HG03442 (cell line): ENCODE data around the gene CEP164.
"Not testable (repeated sequence)": the region's sequence is repeated elsewhere in the genome, so short reads cannot be mapped to it uniquely, and the experiment has no call there.

Experiments used
- ATAC-seq: cut with Tn5 transposase; IDR thresholded peaks from one replicate; pipeline ENCODE4 v1.9.1; 2021; ENCODE audit warnings: mild to moderate bottlenecking, moderate library complexity; ENCODE audit not compliant: unreplicated experiment

CEP164 gene

DNA sequence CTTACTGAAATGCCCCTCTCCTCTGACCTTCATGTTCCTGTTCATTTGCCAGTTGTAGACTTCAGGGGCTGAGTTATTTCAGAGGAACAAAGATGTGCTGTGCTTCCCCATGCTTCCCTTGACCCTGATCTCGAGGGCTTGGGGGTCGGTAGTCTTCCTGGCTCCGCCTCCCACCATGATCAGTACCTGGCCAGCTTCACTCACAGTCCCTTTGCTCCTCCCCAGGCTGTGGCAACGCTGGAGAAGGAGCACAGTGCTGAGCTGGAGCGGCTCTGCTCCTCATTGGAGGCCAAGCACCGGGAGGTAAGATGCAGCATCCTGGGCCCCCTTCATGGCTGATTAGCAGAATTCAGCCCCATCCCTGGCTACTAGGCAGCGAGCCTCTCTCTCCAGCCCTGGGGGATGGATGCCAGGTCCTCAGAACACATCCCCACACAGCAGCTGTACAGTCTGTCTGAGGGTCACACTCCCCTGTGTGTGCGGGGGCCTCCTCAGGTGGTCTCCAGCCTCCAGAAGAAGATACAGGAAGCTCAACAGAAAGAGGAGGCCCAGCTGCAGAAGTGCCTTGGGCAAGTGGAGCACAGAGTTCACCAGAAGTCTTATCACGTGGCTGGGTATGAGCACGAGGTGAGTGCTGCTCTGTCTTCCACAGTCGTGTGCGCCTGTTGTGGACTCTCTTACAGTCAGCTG, 64.5 kb downstream of the CEP164 start:
- no peak for ATAC-seq

DNA sequence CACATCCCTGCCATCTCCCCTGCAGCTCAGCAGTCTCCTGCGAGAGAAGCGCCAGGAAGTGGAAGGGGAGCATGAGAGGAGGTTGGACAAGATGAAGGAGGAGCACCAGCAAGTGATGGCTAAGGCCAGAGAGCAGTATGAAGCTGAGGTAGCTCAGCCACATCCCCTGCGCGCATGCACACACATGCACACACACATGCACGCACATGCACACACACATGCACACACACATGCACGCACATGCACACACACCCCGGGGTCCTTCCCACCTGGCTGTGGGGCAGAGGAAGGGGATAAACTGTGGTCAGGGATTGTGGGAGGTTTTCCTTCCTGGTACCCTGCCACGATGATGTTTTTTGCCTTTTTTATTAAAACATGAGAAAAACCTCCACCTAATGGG, 65.3 kb downstream of the CEP164 start:
- no peak for ATAC-seq

DNA sequence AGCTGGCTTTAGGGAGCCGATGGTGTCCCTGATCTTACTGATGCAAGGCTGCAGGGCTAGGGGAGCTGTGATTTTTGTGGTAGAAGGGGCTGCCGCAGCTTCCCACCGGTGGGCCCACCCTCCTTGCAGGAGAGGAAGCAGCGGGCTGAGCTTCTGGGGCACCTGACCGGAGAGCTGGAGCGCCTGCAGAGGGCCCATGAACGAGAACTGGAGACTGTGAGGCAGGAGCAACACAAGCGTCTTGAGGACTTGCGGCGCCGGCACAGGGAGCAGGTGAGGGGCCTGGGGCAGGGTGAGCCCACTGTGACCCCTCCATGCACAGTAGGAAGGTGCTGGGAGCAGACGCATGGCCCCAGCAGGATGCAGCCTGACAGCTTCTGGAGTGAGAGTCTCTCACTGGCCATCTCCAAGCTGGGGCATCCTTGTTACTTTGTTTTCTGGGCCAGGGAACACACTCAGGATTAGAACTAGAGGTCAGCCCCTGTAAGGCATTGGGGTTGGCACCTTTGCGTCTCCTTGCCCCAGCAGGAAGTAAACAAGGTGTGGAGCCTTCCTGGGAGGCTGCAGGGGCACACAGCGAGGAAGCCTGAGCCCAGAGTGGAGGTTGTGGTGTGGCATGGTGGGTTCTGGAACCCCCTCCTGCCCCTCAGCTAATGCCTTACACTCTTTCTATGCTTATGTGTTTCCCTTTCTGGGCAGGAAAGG, 66.7 kb downstream of the CEP164 start:
- ATAC-seq: no peak

- no peak for ATAC-seq
These were observed 67.8 kb downstream of the CEP164 start for GRCh38 chr11:117395476-117395875.

DNA sequence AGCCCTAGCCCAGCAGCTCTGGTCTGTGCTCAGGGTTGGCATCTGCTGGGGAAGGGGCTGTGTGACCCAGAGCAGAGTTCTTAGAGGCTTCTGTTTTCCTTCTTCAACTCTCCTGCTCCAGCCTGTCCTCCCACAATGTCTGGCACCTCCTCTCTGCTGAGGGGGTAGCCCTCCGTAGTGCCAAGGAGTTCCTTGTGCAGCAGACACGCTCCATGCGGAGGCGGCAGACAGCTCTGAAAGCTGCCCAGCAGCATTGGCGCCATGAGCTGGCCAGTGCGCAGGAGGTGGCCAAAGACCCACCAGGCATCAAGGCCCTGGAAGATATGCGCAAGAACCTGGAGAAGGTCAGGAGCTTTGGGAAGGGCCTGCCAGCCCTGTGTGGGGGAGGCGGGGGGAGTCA, 69.3 kb downstream of the CEP164 start:
- ATAC-seq: no peak

GRCh38 chr11:117398618-117399017, 71.0 kb downstream of the CEP164 start:
- not testable (repeated sequence) for ATAC-seq

DNA sequence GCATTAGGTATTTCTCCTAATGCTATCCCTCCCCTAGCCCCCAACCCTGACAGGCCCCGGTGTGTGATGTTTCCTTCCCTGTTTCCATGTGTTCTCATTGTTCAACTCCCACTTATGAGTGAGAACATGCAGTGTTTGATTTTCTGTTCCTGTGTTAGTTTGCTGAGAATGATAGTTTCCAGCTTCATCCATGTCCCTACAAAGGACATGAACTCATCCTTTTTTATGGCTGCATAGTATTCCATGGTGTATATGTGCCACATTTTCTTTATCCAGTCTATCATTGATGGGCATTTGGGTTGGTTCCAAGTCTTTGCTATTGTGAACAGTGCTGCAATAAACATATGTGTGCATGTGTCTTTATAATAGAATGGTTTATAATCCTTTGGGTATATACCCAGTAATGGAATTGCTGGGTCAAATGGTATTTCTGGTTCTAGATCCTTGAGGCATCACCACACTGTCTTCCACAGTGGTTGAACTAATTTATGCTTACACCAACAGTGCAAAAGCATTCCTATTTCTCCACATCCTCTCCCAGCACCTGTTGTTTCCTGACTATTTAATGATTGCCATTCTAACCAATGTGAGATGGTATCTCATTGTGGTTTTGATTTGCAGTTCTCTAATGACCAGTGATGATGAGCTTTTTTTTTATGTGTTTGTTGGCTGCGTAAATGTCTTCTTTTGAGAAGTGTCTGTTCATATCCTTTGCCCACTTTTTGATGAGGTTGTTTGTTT, 71.6 kb downstream of the CEP164 start:
- not testable (repeated sequence) for ATAC-seq

GRCh38 chr11:117405898-117406297, 78.2 kb downstream of the CEP164 start:
- not testable (repeated sequence) for ATAC-seq

GRCh38 chr11:117407016-117407415, 79.4 kb downstream of the CEP164 start:
- ATAC-seq: no peak

DNA sequence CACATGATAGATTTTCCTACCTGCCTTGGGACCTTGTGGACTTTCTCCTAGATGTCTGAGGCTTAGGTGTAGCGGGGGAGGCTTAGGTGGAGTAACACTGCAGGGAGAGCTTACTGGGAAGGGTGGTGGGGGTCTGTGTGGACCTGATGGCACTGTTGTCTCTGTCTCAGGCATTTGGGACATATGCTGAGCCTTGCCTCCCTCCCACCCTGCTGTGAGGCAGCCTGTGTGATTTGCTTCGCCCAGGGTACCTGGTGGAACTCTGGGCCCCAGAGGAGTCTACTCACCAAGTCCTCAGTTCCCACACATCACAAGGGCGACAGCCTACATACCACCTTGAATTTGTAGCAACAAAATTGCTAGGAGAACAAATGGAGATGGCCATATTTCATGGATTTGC, 80.7 kb downstream of the CEP164 start:
- ATAC-seq: no peak

GRCh38 chr11:117409511-117409910, 81.9 kb downstream of the CEP164 start:
- no peak for ATAC-seq

GRCh38 chr11:117410238-117410637, 82.6 kb downstream of the CEP164 start:
- no peak for ATAC-seq

DNA sequence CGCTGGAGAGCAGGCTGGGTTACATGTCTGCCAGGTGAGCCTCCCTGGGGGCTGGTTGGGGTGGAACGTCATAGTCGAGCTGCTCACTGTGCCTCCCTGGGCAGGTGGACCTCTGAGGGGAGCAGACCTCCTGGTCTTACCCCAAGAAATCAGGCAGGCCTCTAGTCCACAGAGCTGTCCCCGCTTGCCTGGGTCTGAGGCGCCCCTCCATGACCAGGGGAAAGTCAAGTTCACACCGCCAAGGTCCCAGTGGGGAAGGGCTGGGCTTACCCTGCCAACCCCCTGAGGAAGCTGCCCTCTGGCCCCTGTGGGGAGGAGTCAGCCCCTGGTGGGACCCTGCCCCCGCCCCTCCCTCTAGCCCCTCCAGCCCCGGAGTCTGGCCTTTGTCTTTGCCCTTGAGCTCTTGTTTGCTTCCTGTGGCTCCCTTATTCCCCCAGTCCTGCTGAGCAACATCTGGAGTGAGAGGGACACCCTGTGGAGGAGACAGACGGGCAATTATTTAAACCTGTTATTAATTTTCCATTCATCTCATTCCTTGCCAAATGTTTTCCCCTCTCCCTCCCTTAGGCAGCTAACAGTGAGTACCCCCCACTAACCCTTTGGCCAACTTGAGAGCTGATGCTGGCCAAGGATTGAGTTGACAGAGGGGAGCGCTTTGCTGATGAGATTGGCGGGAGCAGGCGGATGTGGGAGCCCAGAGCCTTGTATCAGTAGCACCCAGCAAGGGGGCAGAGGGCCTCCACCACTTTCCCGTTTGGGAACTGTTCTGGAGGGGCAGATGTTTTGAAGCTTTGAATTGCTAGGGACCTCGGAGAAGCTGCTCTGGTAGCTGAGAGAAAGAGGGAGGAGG, 83.4 kb downstream of the CEP164 start:
- ATAC-seq: no peak

DNA sequence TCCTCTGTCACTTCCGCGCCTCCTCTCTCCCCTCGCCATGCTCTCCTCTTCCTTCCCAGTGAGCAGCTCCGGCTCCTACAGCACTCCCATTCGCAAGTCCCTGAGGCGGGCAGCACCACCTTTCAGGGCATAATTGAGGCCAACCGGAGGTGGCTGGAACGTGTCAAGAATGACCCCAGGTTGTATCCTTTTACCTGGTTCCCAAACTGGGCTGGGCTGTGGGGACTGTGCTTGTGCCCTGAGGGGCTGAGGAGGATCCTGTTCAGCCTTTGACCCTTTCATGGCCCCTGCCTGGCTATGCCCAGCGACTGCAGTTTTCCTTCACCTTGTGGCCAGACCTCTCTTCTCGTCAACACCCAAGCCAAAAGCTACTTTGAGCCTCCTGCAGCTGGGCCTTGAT, 84.1 kb downstream of the CEP164 start:
- ATAC-seq: no peak

DNA sequence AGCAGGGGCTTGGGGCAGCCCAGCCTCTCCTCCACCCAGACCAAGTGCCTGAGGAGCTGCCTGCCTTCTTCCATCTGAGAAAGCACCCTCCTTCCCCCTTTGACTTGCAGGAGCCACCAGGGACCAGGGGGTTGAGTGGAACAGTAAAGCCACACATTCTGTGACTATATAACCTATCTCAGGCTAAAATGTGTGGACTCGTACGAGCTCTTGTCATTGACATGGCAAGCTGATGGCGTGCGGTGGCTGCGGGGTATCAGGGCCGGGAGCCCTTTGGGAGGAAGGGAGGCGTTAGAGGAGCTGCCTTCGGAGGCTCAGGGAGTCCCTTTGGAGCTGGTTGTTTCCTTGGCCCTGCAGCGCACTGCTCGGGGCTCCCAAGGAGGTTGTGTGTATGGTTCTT, 84.5 kb downstream of the CEP164 start:
- ATAC-seq: no peak

DNA sequence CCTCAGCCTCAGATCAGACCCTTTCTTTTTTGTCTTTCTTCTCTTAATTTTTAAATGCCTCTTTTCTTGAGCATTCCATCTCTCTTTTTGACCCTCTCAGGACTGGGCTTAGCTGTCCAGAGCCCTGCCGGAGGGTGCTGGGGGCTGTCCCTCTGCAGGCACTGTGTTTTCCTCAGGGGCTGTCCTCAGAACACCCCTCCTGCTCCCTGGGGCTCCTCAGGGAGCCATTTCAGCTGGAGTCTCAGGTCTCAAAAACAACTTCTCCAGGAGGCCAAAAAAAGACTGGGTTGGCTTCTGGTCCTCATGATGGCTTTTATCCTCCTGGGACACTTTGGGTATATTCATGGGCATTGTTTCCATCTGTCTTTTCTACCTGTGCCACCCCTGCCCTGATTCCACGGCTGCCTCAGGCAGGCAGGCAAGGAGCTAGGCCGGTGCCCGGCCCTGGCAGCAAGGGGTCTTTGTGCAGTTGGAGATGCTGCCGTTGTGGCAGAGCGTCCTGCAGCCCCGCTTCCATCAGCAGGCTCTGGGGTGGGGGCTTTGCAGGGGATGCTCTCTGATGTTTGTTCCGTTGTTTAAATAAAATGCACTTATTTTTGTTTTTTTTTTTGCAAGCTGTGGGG, 85.1 kb downstream of the CEP164 start:
- no peak for ATAC-seq

DNA sequence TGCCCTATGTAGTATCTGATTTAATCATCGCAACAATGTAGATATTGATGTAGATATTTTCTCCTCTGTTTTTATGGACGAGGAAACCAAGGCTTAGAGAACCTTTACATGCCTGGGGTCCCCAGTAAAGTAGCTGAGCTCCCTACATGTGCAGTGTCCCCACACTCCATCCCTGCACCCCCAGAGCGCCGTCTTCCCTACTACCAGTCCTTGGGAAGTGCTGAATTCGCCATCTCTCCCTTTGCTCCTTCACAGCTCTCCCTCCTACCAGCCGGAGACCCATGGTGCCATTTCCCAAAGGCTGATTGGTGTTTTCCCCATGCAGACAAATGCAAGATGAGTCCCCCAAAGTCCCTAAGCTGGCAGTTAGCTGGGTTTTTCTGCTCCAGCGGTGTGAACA, 86.0 kb downstream of the CEP164 start:
- ATAC-seq: no peak

GRCh38 chr11:117414724-117415123, 87.1 kb downstream of the CEP164 start:
- no peak for ATAC-seq

DNA sequence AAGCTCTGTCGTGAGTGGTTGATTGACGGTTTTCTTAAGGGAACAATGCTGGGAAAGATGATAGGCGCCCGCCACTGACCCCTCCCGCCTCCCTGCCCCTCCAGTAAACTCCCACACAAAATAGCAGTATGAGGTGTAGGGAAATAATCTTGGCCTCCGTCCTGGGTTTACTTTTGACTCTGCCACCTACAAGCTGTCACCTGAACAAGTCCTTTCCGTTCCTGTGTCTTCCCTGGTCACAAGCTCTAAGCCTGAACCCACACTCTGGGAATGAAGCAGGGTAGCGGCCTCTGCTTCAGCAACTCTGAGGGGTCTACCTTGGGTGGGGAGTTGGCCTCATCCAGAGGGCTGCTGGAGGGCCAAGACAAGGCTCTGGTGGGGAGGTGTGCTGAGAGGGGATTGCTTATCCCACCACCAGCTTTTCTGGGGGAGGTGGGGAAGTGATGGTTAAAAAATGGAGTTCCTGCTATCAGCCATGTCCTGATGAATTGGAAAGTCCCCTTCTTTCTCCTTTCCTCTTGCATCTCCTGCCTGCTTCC, 87.8 kb downstream of the CEP164 start:
- no peak for ATAC-seq

DNA sequence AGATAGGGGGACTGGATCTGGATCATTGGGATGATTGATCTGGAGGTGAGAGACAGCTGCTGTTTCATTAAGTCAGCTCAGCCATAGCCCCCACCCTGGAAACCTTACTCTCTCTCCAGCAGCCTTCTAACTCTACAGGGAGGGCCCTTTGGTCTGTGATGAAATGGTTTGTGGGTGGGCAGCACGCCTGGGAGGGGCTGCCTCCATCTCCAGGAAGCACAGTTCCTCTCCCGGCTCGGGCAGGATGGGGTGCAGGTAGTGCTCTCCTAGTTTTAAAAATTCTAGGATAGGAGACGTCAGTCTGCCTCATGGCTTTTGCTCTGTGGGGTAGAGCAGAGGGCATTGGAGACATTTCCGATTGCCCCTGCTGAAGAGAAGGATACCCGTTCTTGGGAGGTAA, 89.7 kb downstream of the CEP164 start:
- ATAC-seq: no peak
